ENCODE measurements around the gene MKNK2. TPM values are rescaled to one million over a fixed set of nuclear protein-coding genes. Genes with fewer than 3 reads are reported as not detected.

The MKNK2 gene
- total and polyA plus RNA-seq, 2 of the 13 experiments (the other 11 are each of a cell fraction or from before 2014, with no cell fraction given), result 44.9 to 112 TPM

- TF ChIP-seq ZNF781 (CRISPR knock-in tag; IDR thresholded peaks at IDR 0.05; ENCODE audit: borderline replicate concordance, not compliant biosample characterization) (no peak), ZFX (CRISPR knock-in tag; IDR thresholded peaks at IDR 0.05; ENCODE audit: low read depth) (peak; percentile 59), ZNF333 (CRISPR knock-in tag; IDR thresholded peaks at IDR 0.05; ENCODE audit: borderline replicate concordance) (0 out of 2 replicates have a peak, but pooled peaks have one; percentile 28), JUND (CRISPR knock-in tag; IDR thresholded peaks at IDR 0.05) (no peak), SAP130 (CRISPR knock-in tag; IDR thresholded peaks at IDR 0.05; ENCODE audit: low read depth) (peak; percentile 43; the same call in 1 of the 2 replicates), HNRNPUL1 (IDR thresholded peaks at IDR 0.05; ENCODE audit: low read depth, low read length) (no peak), PHF21A (CRISPR knock-in tag; IDR thresholded peaks at IDR 0.05) (no peak), ZNF292 (CRISPR knock-in tag; IDR thresholded peaks at IDR 0.05; ENCODE audit: borderline replicate concordance, low read depth) (peak; percentile 25; the same call in 1 of the 2 replicates), MAFG (CRISPR knock-in tag; IDR thresholded peaks at IDR 0.05) (no peak), TP53 (CRISPR knock-in tag; conservative IDR thresholded peaks at IDR 0.05) (no peak), SP4 (CRISPR knock-in tag; IDR thresholded peaks at IDR 0.05) (0 out of 2 replicates have a peak, but pooled peaks have one; percentile 23), ZBTB33 (CRISPR knock-in tag; IDR thresholded peaks at IDR 0.05) (peak; percentile 85), ZNF317 (CRISPR knock-in tag; IDR thresholded peaks at IDR 0.05) (0 out of 2 replicates have a peak, but pooled peaks have one; percentile 22), ELF3 (CRISPR knock-in tag; IDR thresholded peaks at IDR 0.05) (peak; percentile 48; the same call in 1 of the 2 replicates), CEBPG (CRISPR knock-in tag; IDR thresholded peaks at IDR 0.05) (no peak), ARNT2 (CRISPR knock-in tag; IDR thresholded peaks at IDR 0.05; ENCODE audit: low read depth) (no peak), FOXA3 (CRISPR knock-in tag; IDR thresholded peaks at IDR 0.05) (peak; percentile 56), ZBTB7A (CRISPR knock-in tag; IDR thresholded peaks at IDR 0.05) (no peak)
- TF ChIP-seq, protein P1, sequence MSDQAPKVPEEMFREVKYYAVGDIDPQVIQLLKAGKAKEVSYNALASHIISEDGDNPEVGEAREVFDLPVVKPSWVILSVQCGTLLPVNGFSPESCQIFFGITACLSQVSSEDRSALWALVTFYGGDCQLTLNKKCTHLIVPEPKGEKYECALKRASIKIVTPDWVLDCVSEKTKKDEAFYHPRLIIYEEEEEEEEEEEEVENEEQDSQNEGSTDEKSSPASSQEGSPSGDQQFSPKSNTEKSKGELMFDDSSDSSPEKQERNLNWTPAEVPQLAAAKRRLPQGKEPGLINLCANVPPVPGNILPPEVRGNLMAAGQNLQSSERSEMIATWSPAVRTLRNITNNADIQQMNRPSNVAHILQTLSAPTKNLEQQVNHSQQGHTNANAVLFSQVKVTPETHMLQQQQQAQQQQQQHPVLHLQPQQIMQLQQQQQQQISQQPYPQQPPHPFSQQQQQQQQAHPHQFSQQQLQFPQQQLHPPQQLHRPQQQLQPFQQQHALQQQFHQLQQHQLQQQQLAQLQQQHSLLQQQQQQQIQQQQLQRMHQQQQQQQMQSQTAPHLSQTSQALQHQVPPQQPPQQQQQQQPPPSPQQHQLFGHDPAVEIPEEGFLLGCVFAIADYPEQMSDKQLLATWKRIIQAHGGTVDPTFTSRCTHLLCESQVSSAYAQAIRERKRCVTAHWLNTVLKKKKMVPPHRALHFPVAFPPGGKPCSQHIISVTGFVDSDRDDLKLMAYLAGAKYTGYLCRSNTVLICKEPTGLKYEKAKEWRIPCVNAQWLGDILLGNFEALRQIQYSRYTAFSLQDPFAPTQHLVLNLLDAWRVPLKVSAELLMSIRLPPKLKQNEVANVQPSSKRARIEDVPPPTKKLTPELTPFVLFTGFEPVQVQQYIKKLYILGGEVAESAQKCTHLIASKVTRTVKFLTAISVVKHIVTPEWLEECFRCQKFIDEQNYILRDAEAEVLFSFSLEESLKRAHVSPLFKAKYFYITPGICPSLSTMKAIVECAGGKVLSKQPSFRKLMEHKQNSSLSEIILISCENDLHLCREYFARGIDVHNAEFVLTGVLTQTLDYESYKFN (CRISPR knock-in tag; conservative IDR thresholded peaks at IDR 0.05), result 0 out of 2 replicates have a peak, but pooled peaks have one; percentile 27
- TF ChIP-seq, protein P2, sequence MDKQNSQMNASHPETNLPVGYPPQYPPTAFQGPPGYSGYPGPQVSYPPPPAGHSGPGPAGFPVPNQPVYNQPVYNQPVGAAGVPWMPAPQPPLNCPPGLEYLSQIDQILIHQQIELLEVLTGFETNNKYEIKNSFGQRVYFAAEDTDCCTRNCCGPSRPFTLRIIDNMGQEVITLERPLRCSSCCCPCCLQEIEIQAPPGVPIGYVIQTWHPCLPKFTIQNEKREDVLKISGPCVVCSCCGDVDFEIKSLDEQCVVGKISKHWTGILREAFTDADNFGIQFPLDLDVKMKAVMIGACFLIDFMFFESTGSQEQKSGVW (CRISPR knock-in tag; IDR thresholded peaks at IDR 0.05; ENCODE audit: borderline replicate concordance), result no peak
These were observed 38.1 kb upstream of the MKNK2 start (continued) for GRCh38 chr19:2089001-2089711.

Measured in HepG2 (cell line).